Psoas muscle (tissue), 8 donors: Measurements from ENCODE around the gene KAT8. TPM values are rescaled to one million over a fixed set of nuclear protein-coding genes. Genes with fewer than 3 reads are reported as not detected.
A peak's percentile ranks its signal among the peaks of the same experiment; 100 is the strongest.

Source experiments
- ATAC-seq, 4 donors: fragments of 200-7000 bp; cut with Tn5 transposase; one replicate each; pipeline ENCODE4 v1.9.1; 2020; ENCODE audit warnings: moderate library complexity in 3 of 4, mild to moderate bottlenecking in 2 of 4
- DNase-seq, 2 donors: peaks; one replicate each; pipeline ENCODE4 v3.0.0-alpha.2; 2020
- H3K27ac ChIP-seq: fragments of 200-600 bp; one replicate; pipeline ENCODE4 v1.8.0; 2022
- H3K27me3 ChIP-seq, 3 donors: fragments of 200-600 bp in 1 of 3; one replicate each; pipeline versions ENCODE4 v1.6.1 to v1.8.0; 2013 to 2022; ENCODE audit warnings: low read length in 2 of 3, mild to moderate bottlenecking in 2 of 3, moderate library complexity in 1 of 3; ENCODE audit not compliant: insufficient read depth in 3 of 3
- H3K36me3 ChIP-seq, 2 donors: fragments of 200-600 bp in 1 of 2; one replicate each; pipeline versions ENCODE4 v1.6.1 to v1.8.0; 2013 to 2022; ENCODE audit warnings: low read depth in 1 of 2, mild to moderate bottlenecking in 1 of 2, moderate library complexity in 1 of 2; ENCODE audit not compliant: insufficient read depth in 1 of 2
- H3K4me1 ChIP-seq: fragments of 200-600 bp; one replicate; pipeline ENCODE4 v1.8.0; 2022
- H3K4me3 ChIP-seq: fragments of 200-600 bp; one replicate; pipeline ENCODE4 v1.8.0; 2022; ENCODE audit warnings: mild to moderate bottlenecking
- H3K9me3 ChIP-seq: fragments of 200-600 bp; one replicate; pipeline ENCODE4 v1.8.0; 2022
- WGBS, 3 donors: extraction: QIAGEN DNeasy Blood & Tissue Kit; methylation state at CpG; one replicate each; pipeline versions ENCODE4 v1.1.6 to v1.1.7; 2013; 5-methylcytosine and 5-hydroxymethylcytosine counted together
- intact Hi-C, 2 donors: fragments of 100-400 bp; cut with DNase I; formaldehyde crosslinking; loops; one replicate each; pipeline versions ENCODE4 v1.11.0 to v1.14.2; 2022
- long read RNA-seq, 2 donors: library from polyadenylated mRNA; unstranded; transcript quantifications; one replicate each; pipeline ENCODE4 v2.0.0, GENCODE V29; 2021
- polyA plus RNA-seq, 3 donors: library from polyadenylated mRNA; stranded (reverse); fragments of 200-250 nt; gene quantifications; one replicate each; pipeline ENCODE4 v1.2.3, GENCODE V29; 2013
- total RNA-seq, 4 donors: library from RNA; stranded (reverse); fragmentation: NEBNext Ultra II Directional in 2 of 4; extraction: Animal tissue kit (Norgen Biotek cat#: 25700) in 2 of 4; gene quantifications; one replicate each; pipeline versions ENCODE4 v1.2.1 to v1.2.4, GENCODE V29; 2021 to 2023
- TF ChIP-seq, protein P1 (sequence below): fragments of 200-600 bp; IDR thresholded peaks from one replicate; pipeline ENCODE4 v1.8.0; 2022; ENCODE audit warnings: antibody characterized with exemption
- donor health status: healthy with polysubstance abuse.
- donor health status: DM: no; HTN: no; CAD: no; lungs with moderate emphysema.
- donor health status: Bipolar disorder and iron deficiency.
- donor health status: healthy.
- donor health status: DM: yes; HTN: yes; CAD: no.
- donor health status: DM: no; HTN: no; CAD: no.
- donor health status: DM: no; HTN: no; CAD: no.
- donor health status: DM: yes; HTN: yes; CAD: no.

The KAT8 gene
- 10 to 100 TPM; 39.9 to 75.4 (median 61.2) TPM for total RNA-seq
- 10 to 100 TPM; 36.1 to 56.7 (median 51.2) TPM for polyA plus RNA-seq
- long read RNA-seq, donor 1, transcript KAT8-201 (11 exons, 1,525 nt), result major isoform, 7 of 11 reads
- long read RNA-seq, donor 1, partial matches to known transcripts, result 0 of 11 reads
- long read RNA-seq, donor 1, other reads (novel, unspliced or antisense), result 3 of 11 reads
- long read RNA-seq, donor 2, transcript KAT8-201 (11 exons, 1,525 nt), result major isoform, 42 of 60 reads
- long read RNA-seq, donor 2, transcript KAT8-205 (3 exons, 1,051 nt), result minor isoform, 5 of 60 reads
- long read RNA-seq, donor 2, partial matches to known transcripts, result 4 of 60 reads
- long read RNA-seq, donor 2, other reads (novel, unspliced or antisense), result 7 of 60 reads

DNA sequence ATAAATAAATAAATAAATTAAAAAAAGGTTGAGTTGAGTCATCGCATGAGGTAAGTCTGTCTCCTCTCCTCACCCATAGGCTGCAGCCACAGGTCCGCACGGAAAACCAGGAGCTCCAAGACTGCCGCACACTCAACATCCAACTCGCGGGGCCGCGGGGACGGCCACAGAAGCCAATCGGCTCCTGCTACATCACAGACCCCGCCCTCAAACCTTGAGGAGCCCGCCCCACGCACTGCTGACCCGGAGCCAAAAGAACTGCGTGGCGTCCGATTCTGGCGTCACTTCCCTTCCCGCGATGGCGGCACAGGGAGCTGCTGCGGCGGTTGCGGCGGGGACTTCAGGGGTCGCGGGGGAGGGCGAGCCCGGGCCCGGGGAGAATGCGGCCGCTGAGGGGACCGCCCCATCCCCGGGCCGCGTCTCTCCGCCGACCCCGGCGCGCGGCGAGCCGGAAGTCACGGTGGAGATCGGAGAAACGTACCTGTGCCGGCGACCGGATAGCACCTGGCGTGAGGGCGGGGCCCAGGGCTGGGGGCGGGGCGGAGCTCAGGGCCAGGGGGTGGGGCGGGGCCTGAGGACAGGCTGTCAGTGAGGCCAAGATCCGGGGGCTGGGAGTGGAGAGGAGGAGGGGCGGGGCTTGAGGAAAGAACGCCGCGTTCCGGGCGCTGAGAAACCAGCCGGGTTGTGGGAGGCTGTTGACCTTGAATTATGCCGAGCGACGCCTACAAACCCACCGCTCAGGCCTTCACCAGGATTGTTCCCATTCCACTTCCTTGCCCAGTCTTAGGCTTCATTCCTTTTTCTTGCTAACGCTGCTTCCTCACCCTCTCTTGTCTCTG, at the start of gene KAT8:
TSS of gene KAT8 (plus strand) at position 281 of the 839 bp plus-strand sequence. CDS start at position 299, 18 bp downstream.
- Histone ChIP-seq H3K27ac (peak within 1 kb of the TSS; percentile 99), H3K9me3 (no peaks in the 10 kb centered on the region), H3K27me3 (no peaks in the 10 kb centered on the region), H3K4me1 (peaks cover 21% of the 10 kb centered on the region), H3K36me3 (peaks cover 0 to 37% of the 10 kb centered on the region in 2 donors), H3K4me3 (peak within 1 kb of the TSS; percentile 76)
- ATAC-seq (peak; percentile 91 to 97 (median 92)), DNase-seq (peak; percentile 98 to 99)
- TF ChIP-seq, protein P1, sequence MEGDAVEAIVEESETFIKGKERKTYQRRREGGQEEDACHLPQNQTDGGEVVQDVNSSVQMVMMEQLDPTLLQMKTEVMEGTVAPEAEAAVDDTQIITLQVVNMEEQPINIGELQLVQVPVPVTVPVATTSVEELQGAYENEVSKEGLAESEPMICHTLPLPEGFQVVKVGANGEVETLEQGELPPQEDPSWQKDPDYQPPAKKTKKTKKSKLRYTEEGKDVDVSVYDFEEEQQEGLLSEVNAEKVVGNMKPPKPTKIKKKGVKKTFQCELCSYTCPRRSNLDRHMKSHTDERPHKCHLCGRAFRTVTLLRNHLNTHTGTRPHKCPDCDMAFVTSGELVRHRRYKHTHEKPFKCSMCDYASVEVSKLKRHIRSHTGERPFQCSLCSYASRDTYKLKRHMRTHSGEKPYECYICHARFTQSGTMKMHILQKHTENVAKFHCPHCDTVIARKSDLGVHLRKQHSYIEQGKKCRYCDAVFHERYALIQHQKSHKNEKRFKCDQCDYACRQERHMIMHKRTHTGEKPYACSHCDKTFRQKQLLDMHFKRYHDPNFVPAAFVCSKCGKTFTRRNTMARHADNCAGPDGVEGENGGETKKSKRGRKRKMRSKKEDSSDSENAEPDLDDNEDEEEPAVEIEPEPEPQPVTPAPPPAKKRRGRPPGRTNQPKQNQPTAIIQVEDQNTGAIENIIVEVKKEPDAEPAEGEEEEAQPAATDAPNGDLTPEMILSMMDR, result no peak
- 0 to 1% (median 0%) methylated on average over 30 to 68 of the region's 68 CpGs for WGBS, 3 donors
- intact Hi-C loops, result no loop called here

DNA sequence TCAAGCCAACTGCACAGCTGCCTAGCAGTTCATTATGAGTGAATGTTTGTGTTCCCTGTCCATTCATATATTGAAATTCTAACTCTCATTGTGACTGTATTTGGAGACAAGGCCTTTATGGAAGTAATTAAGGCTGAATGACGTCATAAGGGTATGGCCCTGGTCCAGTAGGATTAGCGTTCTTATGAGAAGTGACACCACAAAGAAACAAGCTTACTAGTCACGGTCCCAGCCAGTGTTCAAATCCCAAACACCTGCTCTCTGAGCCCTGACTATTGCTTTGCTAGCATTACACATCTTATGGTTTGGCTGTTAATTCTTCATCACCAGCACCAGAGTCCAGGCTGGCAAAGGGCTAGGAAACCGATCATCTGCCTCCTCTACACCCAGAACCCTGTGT, 45.6 kb upstream of the KAT8 start:
- H3K4me3 ChIP-seq, result peak overlapping the region; percentile 93
- TF ChIP-seq, protein P1, result no peak
- H3K36me3 ChIP-seq, result peaks cover 0 to 15% of the 10 kb centered on the region in 2 donors
- H3K4me1 ChIP-seq, result peaks cover 20% of the 10 kb centered on the region
- intact Hi-C loops, result loop anchor here (2.0 kb wide), 2 partner anchors 37 to 39 kb away; partner anchors contain the start of gene STX4 (in 1 of the 2)
- no peaks in the 10 kb centered on the region for H3K27me3 ChIP-seq
- WGBS, 3 donors, result 10 to 13% (median 12%) methylated on average over 4 of the region's 4 CpGs
- no peaks in the 10 kb centered on the region for H3K9me3 ChIP-seq
- ATAC-seq (no peak), DNase-seq (no peak)
- H3K27ac ChIP-seq, result peak overlapping the region; percentile 97

DNA sequence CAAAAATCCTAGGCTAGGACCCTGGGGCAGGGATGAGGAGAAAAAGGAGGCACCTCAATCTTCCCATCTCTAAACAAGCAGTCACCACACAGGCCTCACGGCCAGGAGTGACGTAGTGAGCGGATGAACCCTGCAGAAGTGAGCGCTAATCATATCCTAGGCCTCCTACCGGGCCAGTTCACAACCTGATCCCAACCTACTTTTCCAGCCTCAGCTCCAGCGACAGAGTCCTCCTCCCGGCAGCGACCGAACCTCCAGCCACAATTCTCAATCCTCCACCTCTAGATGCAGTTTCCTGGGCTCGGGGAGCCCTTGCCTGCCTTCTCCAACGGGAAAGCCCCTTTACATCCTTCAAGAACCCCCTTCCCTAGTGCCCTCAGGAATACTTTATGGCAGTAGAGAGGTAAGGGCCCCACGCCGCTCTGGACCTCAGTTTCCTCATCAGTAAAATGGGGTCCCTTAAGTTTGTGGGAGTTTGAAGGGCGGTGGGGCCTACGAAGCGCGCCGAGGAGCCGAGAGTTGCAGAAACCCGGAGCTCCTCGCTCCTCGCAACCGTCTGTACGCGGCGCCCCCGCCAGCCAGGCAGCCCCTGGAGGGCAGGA, 44.8 kb upstream of the KAT8 start:
- WGBS, 3 donors, result 1 to 3% (median 2%) methylated on average over 27 of the region's 27 CpGs
- intact Hi-C loops, result loop anchor here (2.0 kb wide), 2 partner anchors 38 to 40 kb away; partner anchors contain the start of gene STX4 (in 1 of the 2)
- ATAC-seq (no peak), DNase-seq (peak in 1 of 2 donors; percentile 62)
- peak overlapping the region; percentile 93 for H3K4me3 ChIP-seq
- H3K27ac ChIP-seq, result peak overlapping the region; percentile 97
- H3K4me1 ChIP-seq, result peaks cover 20% of the 10 kb centered on the region
- no peaks in the 10 kb centered on the region for H3K9me3 ChIP-seq
- H3K36me3 ChIP-seq, result peaks cover 0 to 22% of the 10 kb centered on the region in 2 donors
- H3K27me3 ChIP-seq, result no peaks in the 10 kb centered on the region
- TF ChIP-seq, protein P1, result no peak

DNA sequence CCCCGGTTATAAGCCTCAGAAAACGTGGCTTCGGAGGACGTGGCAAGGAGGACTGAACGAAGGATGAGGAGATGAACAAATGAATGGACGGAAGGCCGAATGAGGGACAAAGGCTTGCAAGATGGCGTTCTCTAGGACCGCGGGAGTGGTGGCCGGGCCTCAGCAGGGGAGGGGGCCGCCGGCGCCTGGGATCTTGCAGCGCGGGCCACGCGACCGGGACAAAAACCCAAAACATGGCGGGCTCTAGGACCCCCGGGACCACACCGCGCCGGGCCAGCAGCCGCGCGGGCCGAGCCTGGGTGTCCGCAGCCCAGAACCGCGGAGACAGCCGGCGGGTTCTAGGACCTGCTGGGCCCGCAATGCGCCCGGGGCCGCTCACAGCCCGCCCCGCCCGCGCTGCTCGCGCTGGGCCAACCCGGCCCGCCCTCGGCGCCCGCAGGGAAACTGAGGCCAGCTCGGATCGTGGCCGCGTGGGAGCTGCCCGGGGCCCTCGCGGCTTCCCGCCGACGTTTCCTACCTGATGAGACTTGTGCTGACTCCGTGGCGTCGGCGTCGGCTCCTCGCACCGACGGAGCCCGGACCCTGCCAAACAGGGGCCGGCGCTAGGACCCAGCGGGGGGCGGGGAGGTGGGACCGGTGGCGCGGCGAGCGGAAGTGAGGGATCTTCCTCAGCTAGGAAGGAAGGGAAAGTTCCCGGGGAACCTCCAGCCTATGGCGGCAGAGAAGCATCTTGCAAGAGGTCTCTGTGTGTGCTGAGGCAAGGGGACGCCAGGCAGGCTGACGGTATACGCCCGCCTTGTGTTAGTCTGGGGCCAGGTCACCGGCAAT, 44.1 kb upstream of the KAT8 start:
- DNase-seq (peak; percentile 94 to 95), ATAC-seq (peak; percentile 82 to 88 (median 85))
- 0 to 1% (median 1%) methylated on average over 64 to 83 of the region's 83 CpGs for WGBS, 3 donors
- Histone ChIP-seq H3K4me3 (peak overlapping the region; percentile 93), H3K9me3 (no peaks in the 10 kb centered on the region), H3K4me1 (peaks cover 20% of the 10 kb centered on the region), H3K27me3 (no peaks in the 10 kb centered on the region), H3K27ac (peak overlapping the region; percentile 97), H3K36me3 (peaks cover 0 to 29% of the 10 kb centered on the region in 2 donors)
- TF ChIP-seq, protein P1, result no peak
- intact Hi-C loops, result loop anchor here (2.0 kb wide), 2 partner anchors 39 to 41 kb away; partner anchors contain the start of gene STX4 (in 1 of the 2)
